Caco-2 (cell line): ENCODE measurements around the gene PCDH20. TPM values are rescaled to one million over a fixed set of nuclear protein-coding genes. Genes with fewer than 3 reads are reported as not detected.

Experiments used
- BruUV-seq: library from RNA; stranded (reverse); fragments of 400-500 nt; replicated peaks from 2 replicates; lab custom pipeline; 2021; lab: Mats Ljungman, UMichigan
- CTCF ChIA-PET: fragments of 300-600 bp; sonication (Branson Sonifier 250); formaldehyde crosslinking; loops from one replicate; lab custom pipeline; 2022; ENCODE audit warnings: antibody characterized with exemption; lab: Charles Lee
- POLR2A ChIA-PET: fragments of 300-600 bp; sonication (Branson Sonifier 250); formaldehyde crosslinking; loops from one replicate; lab custom pipeline; 2022; ENCODE audit warnings: antibody characterized with exemption; lab: Charles Lee
- DNase-seq, 2 experiments: peaks; one replicate each; pipeline versions ENCODE4 v3.0.0 to v3.0.0-alpha.2; 2020 to 2022
- H3K27me3 ChIP-seq: replicated peaks from 2 replicates; pipeline ENCODE4 v1.6.0; 2011; ENCODE audit warnings: low read length; ENCODE audit not compliant: control insufficient read depth, insufficient read depth
- H3K36me3 ChIP-seq: 2 replicates; pipeline ENCODE4 v1.5.1; 2011; ENCODE audit warnings: low read length; ENCODE audit not compliant: control insufficient read depth, insufficient read depth
- H3K4me1 ChIP-seq: fragments of 250-450 bp; sonication (Bioruptor Pico); 2 replicates; pipeline ENCODE4 v1.5.1; 2020; ENCODE audit warnings: mild to moderate bottlenecking
- H3K4me3 ChIP-seq: 2 replicates; pipeline ENCODE4 v1.5.1; 2011; ENCODE audit warnings: low read depth, mild to moderate bottlenecking, control low read depth, low read length
- H3K9me3 ChIP-seq: fragments of 250-450 bp; sonication (Bioruptor Pico); 2 replicates; pipeline ENCODE4 v1.5.1; 2020; ENCODE audit warnings: mild to moderate bottlenecking, moderate library complexity
- H3K27ac Mint-ChIP-seq: one replicate; pipeline ENCODE4 v1.8.0; 2022; ENCODE audit warnings: mixed read lengths; ENCODE audit not compliant: unreplicated experiment
- H3K27me3 Mint-ChIP-seq: one replicate; pipeline ENCODE4 v1.8.0; 2022; ENCODE audit warnings: mixed read lengths; ENCODE audit not compliant: insufficient read depth, unreplicated experiment
- H3K36me3 Mint-ChIP-seq: one replicate; pipeline ENCODE4 v1.8.0; 2022; ENCODE audit warnings: mild to moderate bottlenecking, mixed read lengths; ENCODE audit not compliant: insufficient read depth, unreplicated experiment
- H3K4me1 Mint-ChIP-seq: one replicate; pipeline ENCODE4 v1.8.0; 2022; ENCODE audit warnings: low read depth, mixed read lengths; ENCODE audit not compliant: unreplicated experiment
- H3K4me3 Mint-ChIP-seq: one replicate; pipeline ENCODE4 v1.8.0; 2022; ENCODE audit warnings: mild to moderate bottlenecking, moderate library complexity, mixed read lengths; ENCODE audit not compliant: unreplicated experiment
- H3K9me3 Mint-ChIP-seq: one replicate; pipeline ENCODE4 v1.8.0; 2022; ENCODE audit warnings: mixed read lengths; ENCODE audit not compliant: unreplicated experiment
- CTCF ChIP-seq, 2 experiments: fragments of 200-600 bp in 1 of 2; IDR thresholded peaks; 1 replicate in 1 of 2; 2 replicates in 1 of 2; pipeline versions ENCODE4 v1.5.1 to v1.8.0; 2011 to 2022; ENCODE audit warnings: antibody characterized with exemption in 1 of 2, control low read depth in 1 of 2, inconsistent platforms in 1 of 2, low read depth in 1 of 2, low read length in 1 of 2, mild to moderate bottlenecking in 1 of 2, moderate library complexity in 1 of 2; ENCODE audit not compliant: insufficient read depth in 1 of 2, severe bottlenecking in 1 of 2, unreplicated experiment in 1 of 2
- intact Hi-C: fragments of 100-400 bp; cut with micrococcal nuclease; formaldehyde crosslinking; loops from one replicate; pipeline ENCODE4 v1.10.0; 2022; ENCODE audit not compliant: unreplicated experiment
- total RNA-seq: library from RNA; stranded (reverse); gene quantifications from 2 replicates; pipeline ENCODE4 v1.2.3, GENCODE V29; 2022

Gene PCDH20
- total RNA-seq, 1 experiment from 2014 or later = not detected

- intact Hi-C loops = no loop called here
- H3K27me3 ChIP-seq = no peaks in the 10 kb centered on the region
- no TSS peak for BruUV-seq
- ChIA-PET POLR2A (no interaction called here), CTCF (no interaction called here)
- H3K9me3 ChIP-seq = no peaks in the 10 kb centered on the region
- peaks cover 4% of the 10 kb centered on the region for H3K27me3 Mint-ChIP-seq
- H3K4me1 Mint-ChIP-seq = no peaks in the 10 kb centered on the region
- no peak overlapping the region for H3K27ac Mint-ChIP-seq
- TF ChIP-seq CTCF (IDR thresholded peaks at IDR 0.05; ENCODE audit: insufficient read depth in 1 of 2, low read depth in 1 of 2, low read length in 1 of 2, severe bottlenecking in 1 of 2, unreplicated experiment in 1 of 2) = no peak
- H3K36me3 Mint-ChIP-seq = no peaks in the 10 kb centered on the region
- no peak overlapping the region for H3K4me3 ChIP-seq
- no peaks in the 10 kb centered on the region for H3K9me3 Mint-ChIP-seq
- no peaks in the 10 kb centered on the region for H3K36me3 ChIP-seq
- no peaks in the 10 kb centered on the region for H3K4me1 ChIP-seq
- no peak overlapping the region for H3K4me3 Mint-ChIP-seq
- no peak for DNase-seq
Observed at GRCh38 chr13:61406275-61406674, 9.4 kb downstream of the PCDH20 start.

- Histone ChIP-seq H3K4me3 (no peak overlapping the region), H3K4me1 (no peaks in the 10 kb centered on the region), H3K27me3 (no peaks in the 10 kb centered on the region), H3K36me3 (no peaks in the 10 kb centered on the region), H3K9me3 (no peaks in the 10 kb centered on the region; the same call in 1 of the 2 replicates)
- TF ChIP-seq CTCF (IDR thresholded peaks at IDR 0.05; ENCODE audit: insufficient read depth in 1 of 2, low read depth in 1 of 2, low read length in 1 of 2, severe bottlenecking in 1 of 2, unreplicated experiment in 1 of 2) = no peak
- Mint-ChIP-seq H3K36me3 (no peaks in the 10 kb centered on the region), H3K9me3 (no peaks in the 10 kb centered on the region), H3K4me3 (no peak overlapping the region), H3K4me1 (no peaks in the 10 kb centered on the region), H3K27me3 (no peaks in the 10 kb centered on the region), H3K27ac (no peak overlapping the region)
- no peak for DNase-seq
- intact Hi-C loops = no loop called here
- ChIA-PET CTCF (no interaction called here), POLR2A (no interaction called here)
- no TSS peak for BruUV-seq
Observed at GRCh38 chr13:61396121-61396520, 19.5 kb downstream of the PCDH20 start.

- CTCF ChIA-PET = no interaction called here
- intact Hi-C loops = no loop called here
- H3K36me3 Mint-ChIP-seq = no peaks in the 10 kb centered on the region
Observed at GRCh38 chr13:61391426-61391825, 24.2 kb downstream of the PCDH20 start.

More at GRCh38 chr13:61391426-61391825, 24.2 kb downstream of the PCDH20 start:
- no peak for TF ChIP-seq CTCF (IDR thresholded peaks at IDR 0.05; ENCODE audit: insufficient read depth in 1 of 2, low read depth in 1 of 2, low read length in 1 of 2, severe bottlenecking in 1 of 2, unreplicated experiment in 1 of 2)
- H3K9me3 Mint-ChIP-seq = no peaks in the 10 kb centered on the region
- H3K36me3 ChIP-seq = no peaks in the 10 kb centered on the region
- H3K27ac Mint-ChIP-seq = no peak overlapping the region
- H3K4me1 ChIP-seq = no peaks in the 10 kb centered on the region
- POLR2A ChIA-PET = no interaction called here
- no peak for DNase-seq
- no peak overlapping the region for H3K4me3 Mint-ChIP-seq
- no peaks in the 10 kb centered on the region for H3K4me1 Mint-ChIP-seq
- H3K27me3 Mint-ChIP-seq = peaks cover 3% of the 10 kb centered on the region
- no TSS peak for BruUV-seq
- no peaks in the 10 kb centered on the region; the same call in 1 of the 2 replicates for H3K9me3 ChIP-seq
- no peak overlapping the region for H3K4me3 ChIP-seq
- H3K27me3 ChIP-seq = no peaks in the 10 kb centered on the region
